Liver (tissue), 9 donors: Measurements from ENCODE around the gene INSYN2B. TPM values are rescaled to one million over a fixed set of nuclear protein-coding genes. Genes with fewer than 3 reads are reported as not detected.

Experiments
- DNase-seq: peaks from one replicate; pipeline ENCODE4 v3.0.0-alpha.2; 2017; ENCODE audit warnings: low spot score
- H3K27ac ChIP-seq, 2 donors: one replicate each; pipeline ENCODE4 v1.7.0; 2013; ENCODE audit warnings: inconsistent platforms in 2 of 2, low read length in 2 of 2, control low read depth in 1 of 2, low read depth in 1 of 2, mild to moderate bottlenecking in 1 of 2
- H3K27me3 ChIP-seq, 4 donors: one replicate each; pipeline versions ENCODE4 v1.6.1 to v1.7.0; 2013; ENCODE audit warnings: low read length in 3 of 4, inconsistent platforms in 1 of 4, mild to moderate bottlenecking in 1 of 4, moderate library complexity in 1 of 4; ENCODE audit not compliant: control insufficient read depth in 4 of 4, insufficient read depth in 4 of 4
- H3K36me3 ChIP-seq, 4 donors: one replicate each; pipeline versions ENCODE4 v1.6.1 to v1.7.0; 2013; ENCODE audit warnings: low read length in 3 of 4, mild to moderate bottlenecking in 3 of 4, low read depth in 1 of 4, moderate library complexity in 1 of 4; ENCODE audit not compliant: control insufficient read depth in 4 of 4, insufficient read depth in 3 of 4
- H3K4me1 ChIP-seq, 4 donors: one replicate each; pipeline versions ENCODE4 v1.6.1 to v1.7.0; 2013; ENCODE audit warnings: low read length in 3 of 4, mild to moderate bottlenecking in 3 of 4, moderate library complexity in 1 of 4; ENCODE audit not compliant: control insufficient read depth in 4 of 4, insufficient read depth in 4 of 4
- H3K4me3 ChIP-seq, 3 donors: one replicate each; pipeline versions ENCODE4 v1.6.1 to v1.7.0; 2013; ENCODE audit warnings: low read length in 3 of 3, control low read depth in 1 of 3, low read depth in 1 of 3, mild to moderate bottlenecking in 1 of 3
- H3K9ac ChIP-seq, 2 donors: one replicate each; pipeline ENCODE4 v1.7.0; 2013; ENCODE audit warnings: low read length in 2 of 2, mild to moderate bottlenecking in 2 of 2, moderate library complexity in 2 of 2, control low read depth in 1 of 2, low read depth in 1 of 2
- H3K9me3 ChIP-seq, 4 donors: one replicate each; pipeline versions ENCODE4 v1.6.1 to v1.7.0; 2013; ENCODE audit warnings: low read length in 3 of 4; ENCODE audit not compliant: control insufficient read depth in 4 of 4
- EGR1 ChIP-seq, 2 donors: IDR thresholded peaks; 2 replicates each; pipeline ENCODE4 v1.6.1; 2016 to 2018; ENCODE audit warnings: antibody characterized with exemption in 2 of 2, low read depth in 2 of 2
- FOXA1 ChIP-seq: IDR thresholded peaks from 2 replicates; pipeline ENCODE4 v1.6.1; 2016; ENCODE audit warnings: antibody characterized with exemption
- FOXA2 ChIP-seq: IDR thresholded peaks from 2 replicates; pipeline ENCODE4 v1.6.1; 2016; ENCODE audit warnings: antibody characterized with exemption
- GABPA ChIP-seq, 2 donors: IDR thresholded peaks in 1 of 2; conservative IDR thresholded peaks in 1 of 2; 2 replicates each; pipeline ENCODE4 v1.6.1; 2016; ENCODE audit warnings: antibody characterized with exemption in 2 of 2, mild to moderate bottlenecking in 1 of 2, moderate library complexity in 1 of 2
- HNF4A ChIP-seq, 2 donors: conservative IDR thresholded peaks; 2 replicates each; pipeline ENCODE4 v1.6.1; 2016; ENCODE audit warnings: antibody characterized with exemption in 2 of 2, mild to moderate bottlenecking in 2 of 2
- HNF4G ChIP-seq: IDR thresholded peaks from 2 replicates; pipeline ENCODE4 v1.6.1; 2016; ENCODE audit warnings: antibody characterized with exemption
- JUND ChIP-seq, 2 donors: IDR thresholded peaks; 2 replicates each; pipeline ENCODE4 v1.6.1; 2016; ENCODE audit warnings: antibody characterized with exemption in 2 of 2
- NR2F2 ChIP-seq: IDR thresholded peaks from 2 replicates; pipeline ENCODE4 v1.6.1; 2016; ENCODE audit warnings: antibody characterized with exemption
- RAD21 ChIP-seq, 2 donors: IDR thresholded peaks; 2 replicates each; pipeline ENCODE4 v1.6.1; 2016; ENCODE audit warnings: antibody characterized with exemption in 2 of 2, mild to moderate bottlenecking in 2 of 2
- RXRA ChIP-seq, 2 donors: IDR thresholded peaks; 2 replicates each; pipeline ENCODE4 v1.6.1; 2017 to 2018; ENCODE audit warnings: antibody characterized with exemption in 2 of 2, mild to moderate bottlenecking in 1 of 2
- SP1 ChIP-seq: IDR thresholded peaks from 2 replicates; pipeline ENCODE4 v1.6.1; 2018; ENCODE audit warnings: antibody characterized with exemption, mild to moderate bottlenecking
- TAF1 ChIP-seq: conservative IDR thresholded peaks from 2 replicates; pipeline ENCODE4 v1.6.1; 2016; ENCODE audit warnings: antibody characterized with exemption, mild to moderate bottlenecking
- YY1 ChIP-seq: IDR thresholded peaks from 2 replicates; pipeline ENCODE4 v1.6.1; 2016; ENCODE audit warnings: antibody characterized with exemption, mild to moderate bottlenecking
- WGBS: extraction: QIAGEN DNeasy Blood & Tissue Kit; methylation state at CpG from one replicate; pipeline ENCODE4 v1.1.7; 2013; 5-methylcytosine and 5-hydroxymethylcytosine counted together
- polyA plus RNA-seq, 2 donors: library from polyadenylated mRNA; stranded (reverse) in 1 of 2; unstranded in 1 of 2; fragments of 200-250 nt in 1 of 2; fragments of >200 nt in 1 of 2; fragmentation: Nextera tagmentation in 1 of 2; extraction: Ambion mirVana in 1 of 2; gene quantifications; one replicate each; pipeline versions ENCODE4 v1.2.1 to v1.2.3, GENCODE V29; 2013 to 2015
- total RNA-seq, 2 donors: library from RNA; depleted of rRNA; stranded (reverse); fragments of >200 nt; gene quantifications; one replicate each; pipeline ENCODE4 v1.2.3, GENCODE V29; 2014
- TF ChIP-seq, protein P1 (sequence below): IDR thresholded peaks from 2 replicates; pipeline ENCODE4 v1.6.1; 2016; ENCODE audit warnings: antibody characterized with exemption
- TF ChIP-seq, protein P2 (sequence below): fragments of 150-350 bp; IDR thresholded peaks from 2 replicates; pipeline ENCODE4 v1.5.1; 2017; ENCODE audit warnings: improper control_type of control experiment, low read depth, low read length; ENCODE audit not compliant: missing input control
- TF ChIP-seq, protein P3 (sequence below): IDR thresholded peaks from 2 replicates; pipeline ENCODE4 v1.6.1; 2016; ENCODE audit warnings: antibody characterized with exemption, mild to moderate bottlenecking
- TF ChIP-seq, protein P4 (sequence below): IDR thresholded peaks from 2 replicates; pipeline ENCODE4 v1.6.1; 2016; ENCODE audit warnings: antibody characterized with exemption
- donor health status: healthy.
- donor health status: healthy.
- donor health status: healthy.
- donor health status: healthy.
- donor health status: healthy.

INSYN2B gene
- total and polyA plus RNA-seq, 4 donors: 0.08 to 0.33 (median 0.13) TPM; not detected in 1

DNA sequence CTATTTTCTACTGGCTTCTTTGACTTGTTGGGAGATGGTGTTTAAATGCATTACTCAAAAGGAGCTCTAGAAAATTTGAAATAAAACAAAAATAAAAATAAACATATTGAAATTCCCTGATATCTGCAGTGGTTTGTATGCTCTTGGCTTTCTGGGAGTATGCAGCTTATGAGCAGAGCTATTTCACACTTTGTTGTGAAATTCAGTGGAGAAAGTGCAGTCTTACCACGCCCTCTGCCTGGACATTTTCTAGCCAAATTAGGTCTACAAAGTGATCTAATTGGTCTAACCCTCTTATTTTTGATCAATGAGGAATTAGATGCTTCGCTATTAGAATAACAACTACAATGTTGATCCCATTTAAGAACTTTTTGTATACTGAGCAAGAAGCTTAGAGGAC, 66.8 kb downstream of the INSYN2B start:
- TF ChIP-seq, protein P1, sequence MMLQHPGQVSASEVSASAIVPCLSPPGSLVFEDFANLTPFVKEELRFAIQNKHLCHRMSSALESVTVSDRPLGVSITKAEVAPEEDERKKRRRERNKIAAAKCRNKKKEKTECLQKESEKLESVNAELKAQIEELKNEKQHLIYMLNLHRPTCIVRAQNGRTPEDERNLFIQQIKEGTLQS: no peak
- TF ChIP-seq YY1: no peak
- TF ChIP-seq, protein P2, sequence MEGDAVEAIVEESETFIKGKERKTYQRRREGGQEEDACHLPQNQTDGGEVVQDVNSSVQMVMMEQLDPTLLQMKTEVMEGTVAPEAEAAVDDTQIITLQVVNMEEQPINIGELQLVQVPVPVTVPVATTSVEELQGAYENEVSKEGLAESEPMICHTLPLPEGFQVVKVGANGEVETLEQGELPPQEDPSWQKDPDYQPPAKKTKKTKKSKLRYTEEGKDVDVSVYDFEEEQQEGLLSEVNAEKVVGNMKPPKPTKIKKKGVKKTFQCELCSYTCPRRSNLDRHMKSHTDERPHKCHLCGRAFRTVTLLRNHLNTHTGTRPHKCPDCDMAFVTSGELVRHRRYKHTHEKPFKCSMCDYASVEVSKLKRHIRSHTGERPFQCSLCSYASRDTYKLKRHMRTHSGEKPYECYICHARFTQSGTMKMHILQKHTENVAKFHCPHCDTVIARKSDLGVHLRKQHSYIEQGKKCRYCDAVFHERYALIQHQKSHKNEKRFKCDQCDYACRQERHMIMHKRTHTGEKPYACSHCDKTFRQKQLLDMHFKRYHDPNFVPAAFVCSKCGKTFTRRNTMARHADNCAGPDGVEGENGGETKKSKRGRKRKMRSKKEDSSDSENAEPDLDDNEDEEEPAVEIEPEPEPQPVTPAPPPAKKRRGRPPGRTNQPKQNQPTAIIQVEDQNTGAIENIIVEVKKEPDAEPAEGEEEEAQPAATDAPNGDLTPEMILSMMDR: no peak
- no peak for TF ChIP-seq GABPA (IDR thresholded peaks at IDR 0.05 in 1 of 2, conservative IDR thresholded peaks at IDR 0.05 in 1 of 2)
- TF ChIP-seq HNF4A (conservative IDR thresholded peaks at IDR 0.05): no peak
- no peak for TF ChIP-seq SP1
- TF ChIP-seq, protein P3, sequence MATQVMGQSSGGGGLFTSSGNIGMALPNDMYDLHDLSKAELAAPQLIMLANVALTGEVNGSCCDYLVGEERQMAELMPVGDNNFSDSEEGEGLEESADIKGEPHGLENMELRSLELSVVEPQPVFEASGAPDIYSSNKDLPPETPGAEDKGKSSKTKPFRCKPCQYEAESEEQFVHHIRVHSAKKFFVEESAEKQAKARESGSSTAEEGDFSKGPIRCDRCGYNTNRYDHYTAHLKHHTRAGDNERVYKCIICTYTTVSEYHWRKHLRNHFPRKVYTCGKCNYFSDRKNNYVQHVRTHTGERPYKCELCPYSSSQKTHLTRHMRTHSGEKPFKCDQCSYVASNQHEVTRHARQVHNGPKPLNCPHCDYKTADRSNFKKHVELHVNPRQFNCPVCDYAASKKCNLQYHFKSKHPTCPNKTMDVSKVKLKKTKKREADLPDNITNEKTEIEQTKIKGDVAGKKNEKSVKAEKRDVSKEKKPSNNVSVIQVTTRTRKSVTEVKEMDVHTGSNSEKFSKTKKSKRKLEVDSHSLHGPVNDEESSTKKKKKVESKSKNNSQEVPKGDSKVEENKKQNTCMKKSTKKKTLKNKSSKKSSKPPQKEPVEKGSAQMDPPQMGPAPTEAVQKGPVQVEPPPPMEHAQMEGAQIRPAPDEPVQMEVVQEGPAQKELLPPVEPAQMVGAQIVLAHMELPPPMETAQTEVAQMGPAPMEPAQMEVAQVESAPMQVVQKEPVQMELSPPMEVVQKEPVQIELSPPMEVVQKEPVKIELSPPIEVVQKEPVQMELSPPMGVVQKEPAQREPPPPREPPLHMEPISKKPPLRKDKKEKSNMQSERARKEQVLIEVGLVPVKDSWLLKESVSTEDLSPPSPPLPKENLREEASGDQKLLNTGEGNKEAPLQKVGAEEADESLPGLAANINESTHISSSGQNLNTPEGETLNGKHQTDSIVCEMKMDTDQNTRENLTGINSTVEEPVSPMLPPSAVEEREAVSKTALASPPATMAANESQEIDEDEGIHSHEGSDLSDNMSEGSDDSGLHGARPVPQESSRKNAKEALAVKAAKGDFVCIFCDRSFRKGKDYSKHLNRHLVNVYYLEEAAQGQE: no peak
- no peak for TF ChIP-seq RXRA (IDR thresholded peaks at IDR 0.05)
- TF ChIP-seq, protein P4, sequence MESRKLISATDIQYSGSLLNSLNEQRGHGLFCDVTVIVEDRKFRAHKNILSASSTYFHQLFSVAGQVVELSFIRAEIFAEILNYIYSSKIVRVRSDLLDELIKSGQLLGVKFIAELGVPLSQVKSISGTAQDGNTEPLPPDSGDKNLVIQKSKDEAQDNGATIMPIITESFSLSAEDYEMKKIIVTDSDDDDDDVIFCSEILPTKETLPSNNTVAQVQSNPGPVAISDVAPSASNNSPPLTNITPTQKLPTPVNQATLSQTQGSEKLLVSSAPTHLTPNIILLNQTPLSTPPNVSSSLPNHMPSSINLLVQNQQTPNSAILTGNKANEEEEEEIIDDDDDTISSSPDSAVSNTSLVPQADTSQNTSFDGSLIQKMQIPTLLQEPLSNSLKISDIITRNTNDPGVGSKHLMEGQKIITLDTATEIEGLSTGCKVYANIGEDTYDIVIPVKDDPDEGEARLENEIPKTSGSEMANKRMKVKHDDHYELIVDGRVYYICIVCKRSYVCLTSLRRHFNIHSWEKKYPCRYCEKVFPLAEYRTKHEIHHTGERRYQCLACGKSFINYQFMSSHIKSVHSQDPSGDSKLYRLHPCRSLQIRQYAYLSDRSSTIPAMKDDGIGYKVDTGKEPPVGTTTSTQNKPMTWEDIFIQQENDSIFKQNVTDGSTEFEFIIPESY: no peak
- TF ChIP-seq NR2F2: no peak
- no peak for TF ChIP-seq JUND (IDR thresholded peaks at IDR 0.05)
- TF ChIP-seq HNF4G: no peak
- TF ChIP-seq FOXA1: no peak
- no peak for TF ChIP-seq TAF1
- TF ChIP-seq RAD21 (IDR thresholded peaks at IDR 0.05): no peak
- no peak for TF ChIP-seq FOXA2
- TF ChIP-seq EGR1 (IDR thresholded peaks at IDR 0.05; ENCODE audit: low read depth in 2 of 2): no peak
- 78% methylated on average over 2 of the region's 2 CpGs for WGBS
- no peak overlapping the region for H3K4me3 ChIP-seq
- no peaks in the 10 kb centered on the region for H3K36me3 ChIP-seq
- H3K9me3 ChIP-seq: no peaks in the 10 kb centered on the region
- H3K27me3 ChIP-seq: no peaks in the 10 kb centered on the region
- no peaks in the 10 kb centered on the region for H3K4me1 ChIP-seq
- no peak overlapping the region for H3K9ac ChIP-seq
- no peak overlapping the region for H3K27ac ChIP-seq
- no peak for DNase-seq
